ENCODE results near the gene HUNK.

GRCh38 chr21:31837618-31838390 is 35.0 kb upstream of the HUNK start:
- TF ChIP-seq CTCF (IDR thresholded peaks at IDR 0.05), result no peak
- TF ChIP-seq EZH2 (IDR thresholded peaks at IDR 0.05; ENCODE audit: borderline replicate concordance, insufficient read depth, low read depth, low read length, poor library complexity, severe bottlenecking), result no peak

Data from B cell (primary cell).